ENCODE measurements around the gene UPK3BL1. TPM values are rescaled to one million over a fixed set of nuclear protein-coding genes. Genes with fewer than 3 reads are reported as not detected.
"Not testable (repeated sequence)": the region's sequence is repeated elsewhere in the genome, so short reads cannot be mapped to it uniquely, and the experiment has no call there.

The UPK3BL1 gene
- total and polyA plus RNA-seq, 4 experiments from 2014 or later, result 20.1 to 46.3 (median 35.1) TPM

- DNase-seq; H3K9me3 Mint-ChIP-seq; POLR2A ChIA-PET (ENCODE audit: partially characterized antibody); H3K4me1 Mint-ChIP-seq; H3K27me3 Mint-ChIP-seq; intact Hi-C loops (cut with micrococcal nuclease); H3K27ac Mint-ChIP-seq; H3K36me3 ChIP-seq (ENCODE audit: insufficient read depth, low read length); CTCF ChIA-PET (ENCODE audit: partially characterized antibody); H3K27ac ChIP-seq (ENCODE audit: low read depth, low read length); H3K36me3 Mint-ChIP-seq; H3K4me3 Mint-ChIP-seq; H3K9me3 ChIP-seq (ENCODE audit: control insufficient read depth in 1 of 2, low read length in 2 of 2); H3K4me1 ChIP-seq (ENCODE audit: insufficient read depth, low read length); H3K4me3 ChIP-seq (ENCODE audit: low read length in 2 of 2); H3K27me3 ChIP-seq (ENCODE audit: insufficient read depth, low read length): not testable (repeated sequence)
These were observed 31.4 kb downstream of the UPK3BL1 start for GRCh38 chr7:102611013-102611674.

- not testable (repeated sequence) for H3K27ac Mint-ChIP-seq, DNase-seq
These were observed 32.1 kb downstream of the UPK3BL1 start for GRCh38 chr7:102610441-102610840.

GRCh38 chr7:102609734-102610133 is 32.9 kb downstream of the UPK3BL1 start:
- H3K27ac ChIP-seq (ENCODE audit: low read depth, low read length); H3K36me3 ChIP-seq (ENCODE audit: insufficient read depth, low read length); H3K27ac Mint-ChIP-seq; intact Hi-C loops (cut with micrococcal nuclease); H3K4me3 Mint-ChIP-seq; H3K4me1 ChIP-seq (ENCODE audit: insufficient read depth, low read length); H3K4me1 Mint-ChIP-seq; H3K9me3 ChIP-seq (ENCODE audit: control insufficient read depth in 1 of 2, low read length in 2 of 2); H3K36me3 Mint-ChIP-seq; POLR2A ChIA-PET (ENCODE audit: partially characterized antibody); H3K9me3 Mint-ChIP-seq; DNase-seq; CTCF ChIA-PET (ENCODE audit: partially characterized antibody); H3K27me3 Mint-ChIP-seq; H3K4me3 ChIP-seq (ENCODE audit: low read length in 2 of 2); H3K27me3 ChIP-seq (ENCODE audit: insufficient read depth, low read length): not testable (repeated sequence)

More at GRCh38 chr7:102610441-102610840, 32.1 kb downstream of the UPK3BL1 start:
- H3K4me1 Mint-ChIP-seq; H3K27me3 ChIP-seq (ENCODE audit: insufficient read depth, low read length); H3K36me3 ChIP-seq (ENCODE audit: insufficient read depth, low read length); H3K9me3 ChIP-seq (ENCODE audit: control insufficient read depth in 1 of 2, low read length in 2 of 2); H3K27ac ChIP-seq (ENCODE audit: low read depth, low read length); H3K4me1 ChIP-seq (ENCODE audit: insufficient read depth, low read length); H3K36me3 Mint-ChIP-seq; H3K9me3 Mint-ChIP-seq; H3K4me3 ChIP-seq (ENCODE audit: low read length in 2 of 2); H3K27me3 Mint-ChIP-seq; POLR2A ChIA-PET (ENCODE audit: partially characterized antibody); intact Hi-C loops (cut with micrococcal nuclease); CTCF ChIA-PET (ENCODE audit: partially characterized antibody): not testable (repeated sequence)
- H3K4me3 Mint-ChIP-seq, result peak overlapping the region in 2 of 8 donors; percentile 32 to 52

GRCh38 chr7:102606848-102607247 is 35.7 kb downstream of the UPK3BL1 start:
- H3K9me3 Mint-ChIP-seq; H3K4me3 Mint-ChIP-seq; H3K4me1 ChIP-seq (ENCODE audit: insufficient read depth, low read length); POLR2A ChIA-PET (ENCODE audit: partially characterized antibody); H3K9me3 ChIP-seq (ENCODE audit: control insufficient read depth in 1 of 2, low read length in 2 of 2); H3K4me3 ChIP-seq (ENCODE audit: low read length in 2 of 2); CTCF ChIA-PET (ENCODE audit: partially characterized antibody); H3K27ac Mint-ChIP-seq; H3K27me3 Mint-ChIP-seq; H3K4me1 Mint-ChIP-seq; intact Hi-C loops (cut with micrococcal nuclease); H3K27ac ChIP-seq (ENCODE audit: low read depth, low read length); H3K36me3 Mint-ChIP-seq; DNase-seq; H3K27me3 ChIP-seq (ENCODE audit: insufficient read depth, low read length); H3K36me3 ChIP-seq (ENCODE audit: insufficient read depth, low read length): not testable (repeated sequence)

GRCh38 chr7:102604431-102605145 is 38.0 kb downstream of the UPK3BL1 start:
- H3K4me1 ChIP-seq (ENCODE audit: insufficient read depth, low read length); DNase-seq; POLR2A ChIA-PET (ENCODE audit: partially characterized antibody); intact Hi-C loops (cut with micrococcal nuclease); H3K4me1 Mint-ChIP-seq; H3K27me3 ChIP-seq (ENCODE audit: insufficient read depth, low read length); H3K36me3 ChIP-seq (ENCODE audit: insufficient read depth, low read length); H3K27ac Mint-ChIP-seq; H3K27ac ChIP-seq (ENCODE audit: low read depth, low read length); CTCF ChIA-PET (ENCODE audit: partially characterized antibody); H3K4me3 Mint-ChIP-seq; H3K27me3 Mint-ChIP-seq; H3K36me3 Mint-ChIP-seq; H3K9me3 Mint-ChIP-seq; H3K4me3 ChIP-seq (ENCODE audit: low read length in 2 of 2); H3K9me3 ChIP-seq (ENCODE audit: control insufficient read depth in 1 of 2, low read length in 2 of 2): not testable (repeated sequence)

GRCh38 chr7:102602317-102602716 is 40.3 kb downstream of the UPK3BL1 start:
- CTCF ChIA-PET (ENCODE audit: partially characterized antibody); H3K36me3 Mint-ChIP-seq; H3K4me1 Mint-ChIP-seq; intact Hi-C loops (cut with micrococcal nuclease); H3K27me3 ChIP-seq (ENCODE audit: insufficient read depth, low read length); H3K27me3 Mint-ChIP-seq; H3K4me3 Mint-ChIP-seq; POLR2A ChIA-PET (ENCODE audit: partially characterized antibody); H3K4me3 ChIP-seq (ENCODE audit: low read length in 2 of 2); H3K27ac Mint-ChIP-seq; H3K36me3 ChIP-seq (ENCODE audit: insufficient read depth, low read length); H3K4me1 ChIP-seq (ENCODE audit: insufficient read depth, low read length); DNase-seq; H3K27ac ChIP-seq (ENCODE audit: low read depth, low read length); H3K9me3 Mint-ChIP-seq; H3K9me3 ChIP-seq (ENCODE audit: control insufficient read depth in 1 of 2, low read length in 2 of 2): not testable (repeated sequence)

GRCh38 chr7:102599699-102600098 is 42.9 kb downstream of the UPK3BL1 start:
- POLR2A ChIA-PET (ENCODE audit: partially characterized antibody); H3K4me1 Mint-ChIP-seq; CTCF ChIA-PET (ENCODE audit: partially characterized antibody); H3K36me3 ChIP-seq (ENCODE audit: insufficient read depth, low read length); H3K27me3 Mint-ChIP-seq; H3K4me1 ChIP-seq (ENCODE audit: insufficient read depth, low read length); H3K27me3 ChIP-seq (ENCODE audit: insufficient read depth, low read length); H3K9me3 ChIP-seq (ENCODE audit: control insufficient read depth in 1 of 2, low read length in 2 of 2); H3K27ac Mint-ChIP-seq; DNase-seq; H3K9me3 Mint-ChIP-seq; intact Hi-C loops (cut with micrococcal nuclease); H3K36me3 Mint-ChIP-seq; H3K27ac ChIP-seq (ENCODE audit: low read depth, low read length); H3K4me3 Mint-ChIP-seq; H3K4me3 ChIP-seq (ENCODE audit: low read length in 2 of 2): not testable (repeated sequence)

- intact Hi-C loops (cut with micrococcal nuclease); DNase-seq; POLR2A ChIA-PET (ENCODE audit: partially characterized antibody): not testable (repeated sequence)
These were observed 46.6 kb downstream of the UPK3BL1 start for GRCh38 chr7:102596036-102596435.

More at GRCh38 chr7:102596036-102596435, 46.6 kb downstream of the UPK3BL1 start:
- H3K27me3 Mint-ChIP-seq; CTCF ChIA-PET (ENCODE audit: partially characterized antibody); H3K27me3 ChIP-seq (ENCODE audit: insufficient read depth, low read length); H3K9me3 Mint-ChIP-seq; H3K4me3 ChIP-seq (ENCODE audit: low read length in 2 of 2); H3K4me1 Mint-ChIP-seq; H3K27ac ChIP-seq (ENCODE audit: low read depth, low read length); H3K27ac Mint-ChIP-seq; H3K4me3 Mint-ChIP-seq; H3K4me1 ChIP-seq (ENCODE audit: insufficient read depth, low read length); H3K36me3 Mint-ChIP-seq; H3K9me3 ChIP-seq (ENCODE audit: control insufficient read depth in 1 of 2, low read length in 2 of 2); H3K36me3 ChIP-seq (ENCODE audit: insufficient read depth, low read length): not testable (repeated sequence)
